Stimulated activated naive CD8-positive, alpha-beta T cell treated with anti-CD3 and anti-CD28 coated beads, Interleukin-15, Interleukin-2, amounts not matched to agents 100 U/mL and 50 U/mL, for 24 hours (primary cell): ENCODE data around the gene SLC39A9.
A peak's percentile ranks its signal among the peaks of the same experiment; 100 is the strongest.

Experiments
- ATAC-seq: fragments of 150-1000 bp; cut with Tn5 transposase; one replicate; pipeline ENCODE4 v1.10.0; 2021
- DNase-seq: peaks from one replicate; pipeline ENCODE4 v3.0.0; 2021

Gene SLC39A9

GRCh38 chr14:69398053-69398817, at the start of gene SLC39A9, which contains the start of gene ERH:
TSS of gene SLC39A9 (plus strand) at chr14:69398692. CDS start at chr14:69399370, 678 bp downstream.
TSS of gene ERH (minus strand) at chr14:69398299. CDS start at chr14:69398233, 66 bp downstream.
- DNase-seq (peak; percentile 92), ATAC-seq (peak; percentile 91)

- no peak for DNase-seq
Observed at GRCh38 chr14:69349091-69349777, 49.3 kb upstream of the SLC39A9 start.

GRCh38 chr14:69350892-69351291, 47.6 kb upstream of the SLC39A9 start:
- ATAC-seq: no peak
- DNase-seq: no peak

More at GRCh38 chr14:69349091-69349777, 49.3 kb upstream of the SLC39A9 start:
- no peak for ATAC-seq

GRCh38 chr14:69351385-69351784, 47.1 kb upstream of the SLC39A9 start:
- DNase-seq (no peak), ATAC-seq (no peak)

GRCh38 chr14:69351911-69352310, 46.6 kb upstream of the SLC39A9 start:
- ATAC-seq (no peak), DNase-seq (no peak)

GRCh38 chr14:69353168-69353567, 45.3 kb upstream of the SLC39A9 start:
- ATAC-seq: no peak
- no peak for DNase-seq

GRCh38 chr14:69354383-69355153, 43.9 kb upstream of the SLC39A9 start:
- ATAC-seq (peak; percentile 62), DNase-seq (peak; percentile 75)

- DNase-seq (no peak), ATAC-seq (no peak)
Observed at GRCh38 chr14:69355154-69355597, 43.3 kb upstream of the SLC39A9 start.

- DNase-seq: no peak
- no peak for ATAC-seq
Observed at GRCh38 chr14:69355607-69356281, 42.7 kb upstream of the SLC39A9 start.

- no peak for ATAC-seq
- DNase-seq: no peak
Observed at GRCh38 chr14:69356903-69357543, 41.5 kb upstream of the SLC39A9 start.

- ATAC-seq: no peak
- DNase-seq: no peak
Observed at GRCh38 chr14:69357544-69358200, 40.8 kb upstream of the SLC39A9 start.

- DNase-seq (peak; percentile 67), ATAC-seq (peak; percentile 90)
Observed at GRCh38 chr14:69358233-69358963, 40.1 kb upstream of the SLC39A9 start.

- ATAC-seq (no peak), DNase-seq (no peak)
Observed at GRCh38 chr14:69358966-69359365, 39.5 kb upstream of the SLC39A9 start.

GRCh38 chr14:69360438-69361108, 37.9 kb upstream of the SLC39A9 start:
- DNase-seq (no peak), ATAC-seq (no peak)

- ATAC-seq: no peak
- DNase-seq: no peak
Observed at GRCh38 chr14:69363055-69363454, 35.4 kb upstream of the SLC39A9 start.

- DNase-seq: no peak
Observed at GRCh38 chr14:69363964-69364363, 34.5 kb upstream of the SLC39A9 start.

GRCh38 chr14:69364378-69364777, 34.1 kb upstream of the SLC39A9 start:
- ATAC-seq: no peak
- no peak for DNase-seq

More at GRCh38 chr14:69363964-69364363, 34.5 kb upstream of the SLC39A9 start:
- no peak for ATAC-seq

- DNase-seq (no peak), ATAC-seq (no peak)
Observed at GRCh38 chr14:69366069-69366468, 32.4 kb upstream of the SLC39A9 start.

- DNase-seq (no peak), ATAC-seq (no peak)
Observed at GRCh38 chr14:69366761-69367160, 31.7 kb upstream of the SLC39A9 start.

GRCh38 chr14:69368381-69368780, 30.1 kb upstream of the SLC39A9 start:
- ATAC-seq (peak; percentile 22), DNase-seq (no peak)
